Ascending aorta (tissue), 2 donors: ENCODE data around the gene TASP1. TPM values are rescaled to one million over a fixed set of nuclear protein-coding genes. Genes with fewer than 3 reads are reported as not detected.

Experiments
- DNase-seq, 2 donors: peaks; one replicate each; pipeline ENCODE4 v3.0.0-alpha.2; 2019; ENCODE audit warnings: low spot score in 2 of 2
- H3K27ac ChIP-seq, 2 donors: fragments of 200-600 bp; sonication (generic); one replicate each; pipeline ENCODE4 v1.5.1; 2016 to 2017; ENCODE audit warnings: mild to moderate bottlenecking in 1 of 2
- H3K27me3 ChIP-seq: fragments of 200-600 bp; sonication (generic); one replicate; pipeline ENCODE4 v1.5.1; 2017
- H3K36me3 ChIP-seq, 2 donors: fragments of 200-600 bp; sonication (generic); one replicate each; pipeline ENCODE4 v1.5.1; 2016
- H3K4me1 ChIP-seq, 2 donors: fragments of 200-600 bp; sonication (generic); one replicate each; pipeline ENCODE4 v1.5.1; 2016 to 2017; ENCODE audit warnings: mild to moderate bottlenecking in 1 of 2
- H3K4me3 ChIP-seq, 2 donors: fragments of 200-600 bp; sonication (generic); one replicate each; pipeline ENCODE4 v1.5.1; 2016 to 2017; ENCODE audit warnings: mild to moderate bottlenecking in 1 of 2
- H3K9me3 ChIP-seq, 2 donors: fragments of 200-600 bp; sonication (generic); one replicate each; pipeline ENCODE4 v1.5.1; 2016
- intact Hi-C: fragments of 100-400 bp; cut with DNase I; formaldehyde crosslinking; loops from one replicate; pipeline ENCODE4 v1.15.1; 2023
- total RNA-seq: library from RNA; depleted of rRNA; stranded (reverse); fragments of >200 nt; gene quantifications from one replicate; pipeline ENCODE4 v1.1.0, GENCODE V29; 2016
- TF ChIP-seq, protein P1 (sequence below), 3 experiments: fragments of 200-600 bp in 2 of 3; fragments of 450-650 bp in 1 of 3; sonication (generic) in 2 of 3; IDR thresholded peaks; one replicate each; pipeline ENCODE4 v1.5.1; 2016 to 2019; ENCODE audit warnings: antibody characterized with exemption in 3 of 3, mild to moderate bottlenecking in 1 of 3, moderate library complexity in 1 of 3

TASP1 gene
- total RNA-seq, 1 donor from 2014 or later: 17.2 TPM

DNA sequence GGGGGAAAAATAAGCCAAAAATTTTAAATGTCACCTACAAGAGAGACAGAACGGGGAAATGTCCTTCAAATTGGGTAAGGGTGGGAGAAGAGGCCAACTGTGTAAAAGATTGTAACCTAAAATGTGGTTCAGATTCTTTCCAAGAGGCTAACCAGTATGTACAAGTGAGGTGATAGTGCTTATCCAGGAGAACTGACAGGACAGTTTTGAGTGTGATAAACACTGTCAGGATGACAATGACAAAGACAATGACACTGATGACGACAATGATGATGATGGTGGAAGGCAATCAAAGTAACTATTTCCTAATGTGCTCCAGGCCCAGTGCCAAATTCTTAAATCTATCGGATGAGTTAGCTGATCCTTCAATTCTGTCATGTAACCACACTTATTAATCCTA is 57.3 kb downstream of the TASP1 start:
- intact Hi-C loops: no loop called here
- Histone ChIP-seq H3K27me3 (no peaks in the 10 kb centered on the region), H3K4me1 (no peaks in the 10 kb centered on the region), H3K36me3 (peaks cover 17 to 24% of the 10 kb centered on the region in 2 donors), H3K9me3 (peaks cover 0 to 7% of the 10 kb centered on the region in 2 donors), H3K4me3 (no peak overlapping the region), H3K27ac (no peak overlapping the region)
- TF ChIP-seq, protein P1, sequence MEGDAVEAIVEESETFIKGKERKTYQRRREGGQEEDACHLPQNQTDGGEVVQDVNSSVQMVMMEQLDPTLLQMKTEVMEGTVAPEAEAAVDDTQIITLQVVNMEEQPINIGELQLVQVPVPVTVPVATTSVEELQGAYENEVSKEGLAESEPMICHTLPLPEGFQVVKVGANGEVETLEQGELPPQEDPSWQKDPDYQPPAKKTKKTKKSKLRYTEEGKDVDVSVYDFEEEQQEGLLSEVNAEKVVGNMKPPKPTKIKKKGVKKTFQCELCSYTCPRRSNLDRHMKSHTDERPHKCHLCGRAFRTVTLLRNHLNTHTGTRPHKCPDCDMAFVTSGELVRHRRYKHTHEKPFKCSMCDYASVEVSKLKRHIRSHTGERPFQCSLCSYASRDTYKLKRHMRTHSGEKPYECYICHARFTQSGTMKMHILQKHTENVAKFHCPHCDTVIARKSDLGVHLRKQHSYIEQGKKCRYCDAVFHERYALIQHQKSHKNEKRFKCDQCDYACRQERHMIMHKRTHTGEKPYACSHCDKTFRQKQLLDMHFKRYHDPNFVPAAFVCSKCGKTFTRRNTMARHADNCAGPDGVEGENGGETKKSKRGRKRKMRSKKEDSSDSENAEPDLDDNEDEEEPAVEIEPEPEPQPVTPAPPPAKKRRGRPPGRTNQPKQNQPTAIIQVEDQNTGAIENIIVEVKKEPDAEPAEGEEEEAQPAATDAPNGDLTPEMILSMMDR (IDR thresholded peaks at IDR 0.05): no peak
- no peak for DNase-seq

DNA sequence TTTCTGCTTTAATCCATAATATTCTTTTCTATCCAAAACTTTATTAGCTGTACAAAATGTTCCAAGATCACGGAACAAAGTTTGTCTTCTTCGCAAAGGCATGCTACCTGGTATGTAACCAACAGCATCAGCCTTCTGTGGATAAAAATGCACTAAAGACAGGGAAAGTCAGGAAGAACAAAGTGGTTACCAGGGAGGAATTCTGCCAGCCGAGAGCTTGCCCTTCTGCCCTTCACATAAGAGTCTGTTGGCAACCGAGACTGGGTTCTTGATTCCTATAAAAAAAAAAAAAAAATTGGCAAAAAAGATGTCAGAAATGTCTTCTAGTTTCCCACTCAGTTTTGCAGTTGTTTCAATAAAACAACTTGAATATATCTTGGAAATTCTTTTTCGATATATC is 58.0 kb downstream of the TASP1 start:
- Histone ChIP-seq H3K27me3 (no peaks in the 10 kb centered on the region), H3K27ac (no peak overlapping the region), H3K4me3 (no peak overlapping the region), H3K36me3 (peaks cover 15 to 18% of the 10 kb centered on the region in 2 donors), H3K9me3 (peaks cover 0 to 4% of the 10 kb centered on the region in 2 donors), H3K4me1 (no peaks in the 10 kb centered on the region)
- intact Hi-C loops: no loop called here
- no peak for DNase-seq
- TF ChIP-seq, protein P1 (IDR thresholded peaks at IDR 0.05): no peak

DNA sequence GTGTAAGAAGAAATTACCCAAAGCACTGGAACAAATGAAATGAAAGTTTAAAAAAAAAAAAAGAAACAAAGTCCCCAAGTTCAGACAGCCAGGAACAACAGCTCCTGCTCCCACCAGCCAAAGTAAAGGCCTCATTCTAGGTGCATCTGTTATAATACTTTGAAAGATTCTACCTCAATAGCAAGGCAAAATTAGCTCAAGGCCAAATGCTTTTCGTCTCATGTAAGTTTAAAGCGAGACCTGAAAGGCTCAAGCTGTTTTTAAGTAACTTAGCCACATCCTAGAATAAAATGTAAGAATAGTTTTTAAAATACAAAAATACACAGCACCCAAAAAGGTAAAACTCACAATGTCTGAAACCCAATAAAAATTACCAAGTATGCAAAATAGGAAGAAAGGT is 64.7 kb downstream of the TASP1 start:
- Histone ChIP-seq H3K27ac (peak overlapping the region in 1 of 2 donors; percentile 45), H3K4me1 (peaks cover 0 to 3% of the 10 kb centered on the region in 2 donors), H3K36me3 (peaks cover 0 to 12% of the 10 kb centered on the region in 2 donors), H3K27me3 (no peaks in the 10 kb centered on the region), H3K4me3 (no peak overlapping the region), H3K9me3 (peaks cover 0 to 5% of the 10 kb centered on the region in 2 donors)
- intact Hi-C loops: loop anchor here (5.0 kb wide), 1 partner anchor 38 kb away; no protein-coding TSS in a partner anchor
- DNase-seq: no peak
- TF ChIP-seq, protein P1 (IDR thresholded peaks at IDR 0.05): no peak

DNA sequence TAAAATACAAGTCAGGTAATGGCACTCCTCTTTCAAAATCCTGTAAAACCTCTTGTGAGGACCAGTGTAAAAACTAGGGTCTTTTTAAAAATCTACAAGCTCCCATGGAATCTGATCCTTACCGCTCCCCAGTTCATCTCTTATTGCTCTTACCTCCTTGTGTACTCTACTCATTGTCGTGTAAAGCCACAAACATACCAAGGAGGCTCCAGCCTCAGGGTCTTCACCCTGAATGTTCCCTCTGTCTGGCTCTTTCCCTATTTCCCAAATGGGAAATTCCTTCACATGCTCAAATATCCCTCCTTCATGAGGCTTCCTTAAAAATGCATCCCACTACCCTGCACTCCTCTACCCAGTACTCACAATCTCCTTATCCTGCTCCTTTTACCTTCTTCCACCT is 67.1 kb downstream of the TASP1 start:
- DNase-seq: no peak
- Histone ChIP-seq H3K4me1 (peaks cover 0 to 3% of the 10 kb centered on the region in 2 donors), H3K36me3 (peaks cover 0 to 14% of the 10 kb centered on the region in 2 donors), H3K4me3 (no peak overlapping the region), H3K27me3 (no peaks in the 10 kb centered on the region), H3K9me3 (peaks cover 0 to 5% of the 10 kb centered on the region in 2 donors), H3K27ac (no peak overlapping the region)
- intact Hi-C loops: loop anchor here (5.0 kb wide), 1 partner anchor 41 kb away; no protein-coding TSS in a partner anchor
- TF ChIP-seq, protein P1 (IDR thresholded peaks at IDR 0.05): no peak

DNA sequence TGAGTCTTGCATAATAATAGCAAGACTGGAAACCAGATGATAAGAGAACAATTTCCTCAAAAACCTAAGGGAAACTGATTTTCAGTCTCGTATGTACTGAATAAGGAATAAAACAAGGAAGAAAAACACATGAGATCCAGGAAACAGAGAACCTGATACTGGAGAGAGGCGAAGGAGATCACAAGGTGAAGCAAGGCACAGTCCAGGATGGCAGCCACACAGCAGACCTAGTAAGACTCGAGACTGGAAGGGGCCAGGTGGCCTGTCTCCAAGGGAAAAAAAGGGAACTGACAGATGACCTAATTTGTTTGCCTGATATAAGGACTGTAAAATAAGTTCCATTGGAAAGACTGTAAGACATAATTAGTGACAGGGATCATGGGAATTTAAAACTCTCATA is 71.1 kb downstream of the TASP1 start:
- Histone ChIP-seq H3K4me3 (no peak overlapping the region), H3K36me3 (peaks cover 0 to 12% of the 10 kb centered on the region in 2 donors), H3K27ac (peak overlapping the region in 1 of 2 donors; percentile 24), H3K27me3 (no peaks in the 10 kb centered on the region), H3K9me3 (no peaks in the 10 kb centered on the region), H3K4me1 (peaks cover 0 to 10% of the 10 kb centered on the region in 2 donors)
- TF ChIP-seq, protein P1 (IDR thresholded peaks at IDR 0.05): no peak
- no peak for DNase-seq
- intact Hi-C loops: loop anchor here (10.0 kb wide), 1 partner anchor 127 kb away; no protein-coding TSS in a partner anchor
